HG03064 (cell line): Measurements from ENCODE around the gene COPS3.

Experiments
- ATAC-seq: cut with Tn5 transposase; IDR thresholded peaks from one replicate; pipeline ENCODE4 v1.9.1; 2021; ENCODE audit warnings: low read depth; ENCODE audit not compliant: unreplicated experiment

The COPS3 gene

GRCh38 chr17:17200311-17200710 lies 80.7 kb downstream of the COPS3 start:
- ATAC-seq: no peak

- ATAC-seq: no peak
Measured at GRCh38 chr17:17198281-17198680, 82.8 kb downstream of the COPS3 start.

- ATAC-seq: no peak
Measured at GRCh38 chr17:17196776-17197175, 84.3 kb downstream of the COPS3 start.
